HT1080 (cell line): ENCODE data around the gene MSL1. TPM values are rescaled to one million over a fixed set of nuclear protein-coding genes. Genes with fewer than 3 reads are reported as not detected.

Experiments used
- DNase-seq: peaks from one replicate; pipeline ENCODE4 v3.0.0-alpha.2; 2015; ENCODE audit warnings: low read depth
- total RNA-seq: library from RNA; depleted of rRNA; stranded (reverse); fragments of >200 nt; shearing (Covaris generic); gene quantifications from 2 replicates; pipeline ENCODE4 v1.2.3, GENCODE V29; 2014

MSL1 gene
- total RNA-seq, 1 experiment from 2014 or later: 51.3 TPM

GRCh38 chr17:40091691-40092397 is 29.9 kb upstream of the MSL1 start:
- DNase-seq: no peak

GRCh38 chr17:40092581-40092980 is 29.2 kb upstream of the MSL1 start:
- DNase-seq: no peak

GRCh38 chr17:40093005-40093579 is 28.7 kb upstream of the MSL1 start:
- DNase-seq: no peak

- DNase-seq: no peak
Observed at GRCh38 chr17:40093580-40094201, 28.1 kb upstream of the MSL1 start.

GRCh38 chr17:40094874-40095273 is 26.9 kb upstream of the MSL1 start:
- no peak for DNase-seq

- no peak for DNase-seq
Observed at GRCh38 chr17:40095351-40095943, 26.3 kb upstream of the MSL1 start.

- no peak for DNase-seq
Observed at GRCh38 chr17:40095944-40096791, 25.6 kb upstream of the MSL1 start.

- DNase-seq: no peak
Observed at GRCh38 chr17:40097087-40097486, 24.7 kb upstream of the MSL1 start.

- DNase-seq: peak; percentile 61
Observed at GRCh38 chr17:40097931-40098845, 23.6 kb upstream of the MSL1 start.

GRCh38 chr17:40098846-40099618 is 22.7 kb upstream of the MSL1 start:
- peak; percentile 100 for DNase-seq

GRCh38 chr17:40099619-40100418 is 22.0 kb upstream of the MSL1 start:
- no peak for DNase-seq

GRCh38 chr17:40100419-40100668 is 21.4 kb upstream of the MSL1 start, which contains the start of gene NR1D1:
NR1D1 (minus strand) TSS chr17:40100589; CDS start chr17:40100094, 495 bp downstream.
- DNase-seq: no peak

- peak; percentile 98 for DNase-seq
Observed at GRCh38 chr17:40100669-40101366, 21.0 kb upstream of the MSL1 start.

- DNase-seq: no peak
Observed at GRCh38 chr17:40101367-40102210, 20.2 kb upstream of the MSL1 start.

GRCh38 chr17:40103071-40103661 is 18.6 kb upstream of the MSL1 start:
- DNase-seq: no peak

- DNase-seq: no peak
Observed at GRCh38 chr17:40103688-40104087, 18.1 kb upstream of the MSL1 start.
